Fibroblast of villous mesenchyme (primary cell): ENCODE results near the gene HTATIP2. TPM values are rescaled to one million over a fixed set of nuclear protein-coding genes. Genes with fewer than 3 reads are reported as not detected.

Experiments used
- DNase-seq: peaks from one replicate; pipeline ENCODE4 v3.0.0-alpha.2; 2010; ENCODE audit warnings: low read depth
- H3K4me3 ChIP-seq: 2 replicates; pipeline ENCODE4 v1.5.1; 2011; ENCODE audit warnings: low read depth, mild to moderate bottlenecking, low read length
- CTCF ChIP-seq: IDR thresholded peaks from 2 replicates; pipeline ENCODE4 v1.5.1; 2012; ENCODE audit warnings: low read depth, mild to moderate bottlenecking, low read length; ENCODE audit not compliant: insufficient read depth
- total RNA-seq: library from RNA; depleted of rRNA; stranded (reverse); fragments of >200 nt; gene quantifications from 2 replicates; pipeline ENCODE4 v1.2.3, GENCODE V29; 2012

HTATIP2 gene
- total RNA-seq, 1 donor, result 36.3 TPM

GRCh38 chr11:20342347-20343141 is 21.0 kb upstream of the HTATIP2 start:
- TF ChIP-seq CTCF, result no peak
- peak overlapping the region; percentile 6 for H3K4me3 ChIP-seq
- peak; percentile 70 for DNase-seq

GRCh38 chr11:20351136-20351535 is 12.4 kb upstream of the HTATIP2 start:
- H3K4me3 ChIP-seq, result no peak overlapping the region
- DNase-seq, result no peak
- no peak for TF ChIP-seq CTCF

- no peak for DNase-seq
- no peak overlapping the region for H3K4me3 ChIP-seq
- no peak for TF ChIP-seq CTCF
Measured at GRCh38 chr11:20351751-20352262, 11.7 kb upstream of the HTATIP2 start.

GRCh38 chr11:20353829-20354434 is 9.6 kb upstream of the HTATIP2 start:
- DNase-seq, result peak; percentile 45
- TF ChIP-seq CTCF, result peak; percentile 90
- no peak overlapping the region for H3K4me3 ChIP-seq

- DNase-seq, result peak; percentile 48
- no peak overlapping the region for H3K4me3 ChIP-seq
- TF ChIP-seq CTCF, result peak; percentile 75
Measured at GRCh38 chr11:20355221-20356219, 8.0 kb upstream of the HTATIP2 start.

GRCh38 chr11:20357150-20357549 is 6.4 kb upstream of the HTATIP2 start:
- no peak for DNase-seq
- no peak overlapping the region for H3K4me3 ChIP-seq

More at GRCh38 chr11:20357150-20357549, 6.4 kb upstream of the HTATIP2 start:
- TF ChIP-seq CTCF, result no peak
